Right cardiac atrium (tissue), 5 donors: ENCODE data around the gene BTD. TPM values are rescaled to one million over a fixed set of nuclear protein-coding genes. Genes with fewer than 3 reads are reported as not detected.

ENCODE experiments used
- ATAC-seq, 2 donors: fragments of 200-7000 bp; cut with Tn5 transposase; one replicate each; pipeline versions ENCODE4 v1.8.0 to v1.9.1; 2020; ENCODE audit warnings: moderate library complexity in 2 of 2, mild to moderate bottlenecking in 1 of 2
- DNase-seq, 3 donors: peaks; one replicate each; pipeline ENCODE4 v3.0.0-alpha.2; 2020
- H3K27ac ChIP-seq: one replicate; pipeline ENCODE4 v1.5.1; 2013; ENCODE audit warnings: mild to moderate bottlenecking, low read length, control low read depth, moderate library complexity
- H3K27me3 ChIP-seq: one replicate; pipeline ENCODE4 v1.6.1; 2013; ENCODE audit not compliant: control insufficient read depth, insufficient read depth
- H3K4me1 ChIP-seq: one replicate; pipeline ENCODE4 v1.6.1; 2013; ENCODE audit warnings: low read length; ENCODE audit not compliant: control insufficient read depth, insufficient read depth
- H3K4me3 ChIP-seq: one replicate; pipeline ENCODE4 v1.5.1; 2013; ENCODE audit warnings: low read length, control low read depth
- H3K9me3 ChIP-seq: one replicate; pipeline ENCODE4 v1.6.1; 2013; ENCODE audit warnings: low read length; ENCODE audit not compliant: control insufficient read depth
- WGBS: extraction: QIAGEN DNeasy Blood & Tissue Kit; methylation state at CpG from one replicate; pipeline ENCODE4 v1.1.7; 2013; 5-methylcytosine and 5-hydroxymethylcytosine counted together
- intact Hi-C, 4 donors: fragments of 100-400 bp; cut with DNase I; formaldehyde crosslinking; loops; one replicate each; pipeline versions ENCODE4 v1.11.0 to v1.14.0; 2022 to 2023
- long read RNA-seq, 4 donors: library from polyadenylated mRNA; unstranded; transcript quantifications; one replicate each; pipeline ENCODE4 v2.0.0, GENCODE V29; 2020 to 2021
- polyA plus RNA-seq: library from polyadenylated mRNA; stranded (reverse); fragments of 200-250 nt; gene quantifications from one replicate; pipeline ENCODE4 v1.2.3, GENCODE V29; 2013
- total RNA-seq, 4 donors: library from RNA; stranded (reverse); fragmentation: NEBNext Ultra II Directional; extraction: Animal tissue kit (Norgen Biotek cat#: 25700); gene quantifications; one replicate each; pipeline ENCODE4 v1.2.1, GENCODE V29; 2021
- donor health status: healthy with polysubstance abuse.
- donor health status: DM: no; HTN: yes; CAD: no.
- donor health status: DM: no; HTN: no; CAD: no.
- donor health status: DM: no; HTN: yes; CAD: no; lungs with severe emphysema.
- donor health status: DM: yes; HTN: yes; CAD: no.

The BTD gene
- total RNA-seq (10 to 100 TPM; 10.1 to 13.5 (median 10.9) TPM), polyA plus RNA-seq (8.0 TPM)
- long read RNA-seq, donor 1, full-length matches to known transcripts = 10 of 14 reads
- long read RNA-seq, donor 1, partial matches to known transcripts = 2 of 14 reads
- long read RNA-seq, donor 1, other reads (novel, unspliced or antisense) = 2 of 14 reads
- long read RNA-seq, donor 2, full-length matches to known transcripts = 5 of 7 reads
- long read RNA-seq, donor 2, partial matches to known transcripts = 2 of 7 reads
- long read RNA-seq, donor 2, other reads (novel, unspliced or antisense) = 0 of 7 reads
- long read RNA-seq, donor 3, full-length matches to known transcripts = 20 of 26 reads
- long read RNA-seq, donor 3, partial matches to known transcripts = 3 of 26 reads
- long read RNA-seq, donor 3, other reads (novel, unspliced or antisense) = 3 of 26 reads
- long read RNA-seq, donor 4, full-length matches to known transcripts = 8 of 12 reads
- long read RNA-seq, donor 4, partial matches to known transcripts = 3 of 12 reads
- long read RNA-seq, donor 4, other reads (novel, unspliced or antisense) = 1 of 12 reads

- Histone ChIP-seq H3K9me3 (no peaks in the 10 kb centered on the region), H3K27ac (peak within 1 kb of the TSS; percentile 65), H3K4me3 (peak within 1 kb of the TSS; percentile 80), H3K4me1 (peaks cover 5% of the 10 kb centered on the region), H3K27me3 (no peaks in the 10 kb centered on the region)
- intact Hi-C loops = no loop called here
- WGBS = under 1% methylated on average over 61 of the region's 61 CpGs
- ATAC-seq (peak; percentile 98), DNase-seq (peak; percentile 97 to 98 (median 98))
Observed at GRCh38 chr3:15601399-15602145, at the start of gene BTD, which contains the start of gene HACL1. Gene BTD, plus strand, starts transcription at chr3:15601745. Its CDS starts 33,695 bp downstream, at chr3:15635440. Gene HACL1, minus strand, starts transcription at chr3:15601569. Its CDS starts 106 bp downstream, at chr3:15601463.

GRCh38 chr3:15551902-15552301 lies 49.6 kb upstream of the BTD start:
- ATAC-seq (no peak), DNase-seq (no peak)
- H3K27ac ChIP-seq = no peak overlapping the region
- H3K9me3 ChIP-seq = no peaks in the 10 kb centered on the region
- 95% methylated on average over 1 of the region's 1 CpG for WGBS
- H3K4me1 ChIP-seq = no peaks in the 10 kb centered on the region
- no peak overlapping the region for H3K4me3 ChIP-seq
- no peaks in the 10 kb centered on the region for H3K27me3 ChIP-seq
- intact Hi-C loops = loop anchor here in 2 of 4 donors (10.0 kb wide), 2 partner anchors 117 to 347 kb away; partner anchors contain the start of gene CAPN7 (in 1 of the 2)

- Histone ChIP-seq H3K4me3 (no peak overlapping the region), H3K9me3 (no peaks in the 10 kb centered on the region), H3K4me1 (no peaks in the 10 kb centered on the region), H3K27me3 (no peaks in the 10 kb centered on the region), H3K27ac (no peak overlapping the region)
- no peak for ATAC-seq
- 80% methylated on average over 3 of the region's 3 CpGs for WGBS
- DNase-seq = no peak
- intact Hi-C loops = loop anchor here in 2 of 4 donors (10.0 kb wide), 2 partner anchors 119 to 349 kb away; partner anchors contain the start of gene CAPN7 (in 1 of the 2)
Observed at GRCh38 chr3:15553749-15554148, 47.8 kb upstream of the BTD start.

- H3K27ac ChIP-seq = no peak overlapping the region
- H3K27me3 ChIP-seq = no peaks in the 10 kb centered on the region
- no peaks in the 10 kb centered on the region for H3K9me3 ChIP-seq
- DNase-seq (no peak), ATAC-seq (peak; percentile 24 to 37)
- intact Hi-C loops = loop anchor here in 2 of 4 donors (5.0 to 10.0 kb wide), 3 partner anchors 122 to 352 kb away; partner anchors contain the start of genes CAPN7 (in 1 of the 2), EAF1 (in 1 of the 2) and METTL6 (in 1 of the 2)
- WGBS = 69% methylated on average over 2 of the region's 2 CpGs
- no peak overlapping the region for H3K4me3 ChIP-seq
- H3K4me1 ChIP-seq = no peaks in the 10 kb centered on the region
Observed at GRCh38 chr3:15556512-15556911, 45.0 kb upstream of the BTD start.

- ATAC-seq (peak; percentile 74 to 87), DNase-seq (peak in 1 of 3 donors; percentile 47)
- intact Hi-C loops = loop anchor here in 2 of 4 donors (5.0 to 10.0 kb wide), 3 partner anchors 123 to 353 kb away; partner anchors contain the start of genes CAPN7 (in 1 of the 2), EAF1 (in 1 of the 2) and METTL6 (in 1 of the 2)
- Histone ChIP-seq H3K27me3 (no peaks in the 10 kb centered on the region), H3K9me3 (no peaks in the 10 kb centered on the region), H3K4me3 (no peak overlapping the region), H3K4me1 (no peaks in the 10 kb centered on the region), H3K27ac (no peak overlapping the region)
- WGBS = 3% methylated on average over 3 of the region's 3 CpGs
Observed at GRCh38 chr3:15557511-15557946, 44.0 kb upstream of the BTD start.

GRCh38 chr3:15558581-15558980 lies 43.0 kb upstream of the BTD start:
- ATAC-seq (no peak), DNase-seq (no peak)
- intact Hi-C loops = loop anchor here in 2 of 4 donors (5.0 to 10.0 kb wide), 3 partner anchors 124 to 354 kb away; partner anchors contain the start of genes CAPN7 (in 1 of the 2), EAF1 (in 1 of the 2) and METTL6 (in 1 of the 2)

GRCh38 chr3:15562560-15562959 lies 39.0 kb upstream of the BTD start:
- no peak for ATAC-seq
- WGBS = 88% methylated on average over 5 of the region's 5 CpGs
- intact Hi-C loops = loop anchor here in 1 of 4 donors (10.0 kb wide), 1 partner anchor 128 kb away; no protein-coding TSS in a partner anchor
- no peak for DNase-seq
- Histone ChIP-seq H3K4me1 (no peaks in the 10 kb centered on the region), H3K9me3 (no peaks in the 10 kb centered on the region), H3K27me3 (no peaks in the 10 kb centered on the region), H3K4me3 (no peak overlapping the region), H3K27ac (no peak overlapping the region)

More at GRCh38 chr3:15558581-15558980, 43.0 kb upstream of the BTD start:
- 89% methylated on average over 9 of the region's 9 CpGs for WGBS
- H3K4me3 ChIP-seq = no peak overlapping the region
- no peaks in the 10 kb centered on the region for H3K4me1 ChIP-seq
- no peak overlapping the region for H3K27ac ChIP-seq
- H3K9me3 ChIP-seq = no peaks in the 10 kb centered on the region
- H3K27me3 ChIP-seq = no peaks in the 10 kb centered on the region

- intact Hi-C loops = loop anchor here in 1 of 4 donors (10.0 kb wide), 1 partner anchor 128 kb away; no protein-coding TSS in a partner anchor
- 87% methylated on average over 1 of the region's 1 CpG for WGBS
- Histone ChIP-seq H3K27ac (no peak overlapping the region), H3K4me1 (no peaks in the 10 kb centered on the region), H3K4me3 (no peak overlapping the region), H3K27me3 (no peaks in the 10 kb centered on the region), H3K9me3 (no peaks in the 10 kb centered on the region)
- no peak for DNase-seq
- no peak for ATAC-seq
Observed at GRCh38 chr3:15563190-15563589, 38.4 kb upstream of the BTD start.

- H3K4me3 ChIP-seq = no peak overlapping the region
- 87% methylated on average over 4 of the region's 4 CpGs for WGBS
- no peaks in the 10 kb centered on the region for H3K4me1 ChIP-seq
- DNase-seq (no peak), ATAC-seq (no peak)
- no peaks in the 10 kb centered on the region for H3K9me3 ChIP-seq
- H3K27ac ChIP-seq = no peak overlapping the region
- H3K27me3 ChIP-seq = no peaks in the 10 kb centered on the region
- intact Hi-C loops = loop anchor here in 2 of 4 donors (10.0 kb wide), 2 partner anchors 317 to 347 kb away; no protein-coding TSS in a partner anchor
Observed at GRCh38 chr3:15572138-15572537, 29.4 kb upstream of the BTD start.

GRCh38 chr3:15575446-15575845 lies 26.1 kb upstream of the BTD start:
- ATAC-seq (no peak), DNase-seq (no peak)
- Histone ChIP-seq H3K27ac (no peak overlapping the region), H3K4me3 (no peak overlapping the region), H3K9me3 (no peaks in the 10 kb centered on the region), H3K27me3 (no peaks in the 10 kb centered on the region), H3K4me1 (no peaks in the 10 kb centered on the region)
- 95% methylated on average over 5 of the region's 5 CpGs for WGBS
- intact Hi-C loops = loop anchor here in 2 of 4 donors (10.0 kb wide), 2 partner anchors 321 to 351 kb away; no protein-coding TSS in a partner anchor
